ENCODE data around the gene CAPN10. TPM values are rescaled to one million over a fixed set of nuclear protein-coding genes. Genes with fewer than 3 reads are reported as not detected.

Gene CAPN10
- total RNA-seq, 4 donors from 2014 or later = 2.8 to 39.6 (median 21.6) TPM

DNA sequence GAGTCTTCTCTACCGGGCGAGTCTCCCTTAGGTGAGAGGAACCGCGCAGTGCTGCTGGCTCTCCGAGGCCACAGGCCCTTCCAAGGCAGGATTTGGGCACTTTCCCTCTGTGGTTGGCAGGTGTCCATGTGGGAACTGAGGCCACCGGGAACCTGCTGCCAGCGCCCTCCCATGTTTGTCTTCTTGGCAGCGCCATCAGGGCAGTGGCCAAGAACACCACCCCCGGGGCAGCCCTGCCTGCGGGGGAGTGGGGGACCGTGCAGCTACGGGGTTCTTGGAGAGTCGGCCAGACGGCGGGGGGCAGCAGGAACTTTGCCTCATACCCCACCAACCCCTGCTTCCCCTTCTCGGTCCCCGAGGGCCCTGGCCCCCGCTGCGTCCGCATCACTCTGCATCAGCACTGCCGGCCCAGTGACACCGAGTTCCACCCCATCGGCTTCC, 10.0 kb downstream of the CAPN10 start:
- Histone ChIP-seq H3K27me3 (no peaks in the 10 kb centered on the region), H3K27ac (no peak overlapping the region), H3K4me1 (no peaks in the 10 kb centered on the region), H3K36me3 (no peaks in the 10 kb centered on the region), H3K4me3 (no peak overlapping the region), H3K9me3 (no peaks in the 10 kb centered on the region)
- no peak for TF ChIP-seq POLR2A (IDR thresholded peaks at IDR 0.05)
- TF ChIP-seq, protein P1, sequence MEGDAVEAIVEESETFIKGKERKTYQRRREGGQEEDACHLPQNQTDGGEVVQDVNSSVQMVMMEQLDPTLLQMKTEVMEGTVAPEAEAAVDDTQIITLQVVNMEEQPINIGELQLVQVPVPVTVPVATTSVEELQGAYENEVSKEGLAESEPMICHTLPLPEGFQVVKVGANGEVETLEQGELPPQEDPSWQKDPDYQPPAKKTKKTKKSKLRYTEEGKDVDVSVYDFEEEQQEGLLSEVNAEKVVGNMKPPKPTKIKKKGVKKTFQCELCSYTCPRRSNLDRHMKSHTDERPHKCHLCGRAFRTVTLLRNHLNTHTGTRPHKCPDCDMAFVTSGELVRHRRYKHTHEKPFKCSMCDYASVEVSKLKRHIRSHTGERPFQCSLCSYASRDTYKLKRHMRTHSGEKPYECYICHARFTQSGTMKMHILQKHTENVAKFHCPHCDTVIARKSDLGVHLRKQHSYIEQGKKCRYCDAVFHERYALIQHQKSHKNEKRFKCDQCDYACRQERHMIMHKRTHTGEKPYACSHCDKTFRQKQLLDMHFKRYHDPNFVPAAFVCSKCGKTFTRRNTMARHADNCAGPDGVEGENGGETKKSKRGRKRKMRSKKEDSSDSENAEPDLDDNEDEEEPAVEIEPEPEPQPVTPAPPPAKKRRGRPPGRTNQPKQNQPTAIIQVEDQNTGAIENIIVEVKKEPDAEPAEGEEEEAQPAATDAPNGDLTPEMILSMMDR (IDR thresholded peaks at IDR 0.05) = no peak
- peak in 1 of 2 donors; percentile 52 for DNase-seq
- intact Hi-C loops (cut with DNase I; ENCODE audit: low total_unique reads) = no loop called here

DNA sequence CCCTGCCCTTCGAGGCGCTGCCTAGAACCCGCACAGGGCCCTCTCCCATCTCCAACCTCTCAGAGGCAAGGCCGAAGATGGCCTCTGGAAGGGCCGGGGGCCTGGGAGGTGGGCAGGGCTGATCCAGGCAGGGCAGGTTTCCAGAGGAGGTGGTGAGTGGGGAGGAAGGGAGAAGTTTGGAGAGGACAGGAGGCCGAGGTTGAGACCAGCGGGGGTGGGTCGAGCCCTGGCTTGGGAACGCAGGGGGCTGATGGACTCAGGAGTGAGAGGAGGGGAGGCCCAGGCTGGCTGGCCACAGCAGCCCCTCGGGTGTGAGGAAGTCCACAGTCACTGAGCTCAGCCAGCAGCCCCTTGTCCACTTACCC, 10.5 kb downstream of the CAPN10 start:
- peak; percentile 6 to 10 for DNase-seq
- Histone ChIP-seq H3K9me3 (no peaks in the 10 kb centered on the region), H3K4me1 (no peaks in the 10 kb centered on the region), H3K36me3 (no peaks in the 10 kb centered on the region), H3K4me3 (no peak overlapping the region), H3K27ac (no peak overlapping the region), H3K27me3 (no peaks in the 10 kb centered on the region)
- intact Hi-C loops (cut with DNase I; ENCODE audit: low total_unique reads) = no loop called here
- TF ChIP-seq, protein P1 (IDR thresholded peaks at IDR 0.05) = no peak
- TF ChIP-seq POLR2A (IDR thresholded peaks at IDR 0.05) = no peak

DNA sequence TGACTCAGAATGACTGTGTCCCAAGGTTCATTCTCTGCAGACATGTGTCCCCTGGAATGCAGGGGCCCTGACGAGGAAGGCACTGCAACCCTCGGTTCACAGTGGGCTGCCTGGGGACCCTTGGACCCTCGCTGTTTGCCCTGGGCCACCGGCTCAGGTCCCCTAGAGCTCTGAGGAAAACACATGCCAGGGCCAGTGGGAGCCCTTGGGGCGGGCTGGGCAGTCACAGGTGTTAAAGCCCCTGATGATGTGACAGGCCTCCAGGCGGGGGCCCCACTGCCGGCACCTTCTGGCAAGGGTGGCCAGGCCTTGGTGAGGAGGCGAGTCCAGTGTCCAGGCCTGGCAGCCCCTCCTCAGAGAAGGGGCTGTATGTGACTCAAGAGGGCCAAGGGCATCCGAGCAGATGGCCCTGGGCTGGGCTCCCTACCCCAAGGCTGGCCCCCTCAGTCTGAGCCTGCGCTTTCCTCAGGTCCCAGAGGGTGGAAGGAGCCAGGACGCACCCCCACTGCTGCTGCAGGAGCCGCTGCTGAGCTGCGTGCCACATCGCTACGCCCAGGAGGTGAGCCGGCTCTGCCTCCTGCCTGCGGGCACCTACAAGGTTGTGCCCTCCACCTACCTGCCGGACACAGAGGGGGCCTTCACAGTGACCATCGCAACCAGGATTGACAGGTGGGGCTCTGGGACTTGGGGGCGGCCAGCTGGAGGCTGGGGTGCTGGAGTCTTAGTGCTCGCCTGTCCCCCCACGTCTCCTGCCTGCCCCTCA, 11.1 kb downstream of the CAPN10 start:
- TF ChIP-seq, protein P1 (IDR thresholded peaks at IDR 0.05) = no peak
- TF ChIP-seq POLR2A (IDR thresholded peaks at IDR 0.05) = no peak
- Histone ChIP-seq H3K27me3 (no peaks in the 10 kb centered on the region), H3K27ac (no peak overlapping the region), H3K36me3 (no peaks in the 10 kb centered on the region), H3K4me1 (no peaks in the 10 kb centered on the region), H3K4me3 (no peak overlapping the region), H3K9me3 (no peaks in the 10 kb centered on the region)
- intact Hi-C loops (cut with DNase I; ENCODE audit: low total_unique reads) = no loop called here
- DNase-seq = peak; percentile 6 to 11

DNA sequence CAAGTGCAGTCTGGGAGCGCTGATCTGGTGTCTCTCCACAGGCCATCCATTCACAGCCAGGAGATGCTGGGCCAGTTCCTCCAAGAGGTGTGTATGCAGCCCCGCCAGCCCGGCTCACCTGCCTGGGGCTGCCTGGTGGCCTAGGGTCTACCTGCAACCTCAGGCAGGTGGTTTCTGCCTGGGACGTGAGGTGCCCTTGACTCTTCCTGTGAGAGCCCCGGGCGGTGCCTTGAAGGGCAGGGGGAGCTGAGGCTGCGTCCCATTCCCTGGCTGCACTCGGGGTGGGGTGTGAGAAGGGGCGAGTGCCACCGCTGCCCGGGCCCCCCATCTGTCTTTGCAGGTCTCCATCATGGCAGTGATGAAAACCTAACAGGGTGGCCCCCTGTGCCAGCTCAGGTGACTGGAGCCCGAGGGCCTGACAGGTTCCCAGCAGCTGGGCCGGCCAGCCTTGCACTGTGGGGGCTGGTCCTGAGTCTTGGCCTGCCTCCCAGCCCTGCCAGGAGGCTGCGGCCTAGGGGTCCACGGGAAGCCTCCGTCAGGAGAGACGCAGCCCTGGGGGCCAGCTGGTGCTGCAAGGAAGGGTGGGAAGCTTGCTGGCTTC, 11.9 kb downstream of the CAPN10 start:
- Histone ChIP-seq H3K27ac (no peak overlapping the region), H3K9me3 (no peaks in the 10 kb centered on the region), H3K4me1 (no peaks in the 10 kb centered on the region), H3K36me3 (no peaks in the 10 kb centered on the region), H3K4me3 (no peak overlapping the region), H3K27me3 (no peaks in the 10 kb centered on the region)
- peak; percentile 10 to 11 for DNase-seq
- intact Hi-C loops (cut with DNase I; ENCODE audit: low total_unique reads) = no loop called here
- TF ChIP-seq, protein P1 (IDR thresholded peaks at IDR 0.05) = no peak
- TF ChIP-seq POLR2A (IDR thresholded peaks at IDR 0.05) = no peak

DNA sequence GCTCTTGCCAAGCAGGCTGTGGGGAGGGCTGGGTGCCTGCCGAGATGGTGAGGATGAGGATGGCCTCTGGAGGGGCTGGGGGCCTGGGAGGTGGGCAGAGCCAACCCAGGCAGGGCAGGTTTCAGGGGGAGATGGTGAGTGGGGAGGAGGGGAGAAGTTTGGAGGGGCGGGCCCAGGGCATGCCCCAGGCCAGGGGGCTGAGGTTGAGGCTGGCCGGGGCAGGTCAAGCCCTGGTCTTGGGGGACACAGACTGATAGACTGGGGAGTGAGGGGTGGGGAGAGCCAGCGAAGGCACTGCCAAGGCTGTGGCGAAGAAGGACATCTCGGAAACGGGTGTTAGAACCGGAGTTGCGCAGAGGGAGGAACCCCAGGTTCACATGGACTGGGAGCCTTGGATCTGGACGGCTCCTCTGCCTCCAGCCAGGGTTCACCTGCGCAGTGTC, 12.6 kb downstream of the CAPN10 start:
- Histone ChIP-seq H3K9me3 (no peaks in the 10 kb centered on the region), H3K36me3 (no peaks in the 10 kb centered on the region), H3K4me3 (no peak overlapping the region), H3K27ac (no peak overlapping the region), H3K4me1 (no peaks in the 10 kb centered on the region), H3K27me3 (no peaks in the 10 kb centered on the region)
- peak; percentile 5 to 6 for DNase-seq
- no peak for TF ChIP-seq POLR2A (IDR thresholded peaks at IDR 0.05)
- TF ChIP-seq, protein P1 (IDR thresholded peaks at IDR 0.05) = no peak
- intact Hi-C loops (cut with DNase I; ENCODE audit: low total_unique reads) = no loop called here

Data from uterus (tissue), 4 donors.